MM.1S (cell line): ENCODE data around the gene CACNB2.

Source experiments
- EZH2 ChIP-seq: fragments of 300-600 bp; sonication (generic); optimal IDR thresholded peaks from 2 replicates; pipeline ENCODE3; 2017; ENCODE audit warnings: low read depth, mild to moderate bottlenecking, antibody characterized with exemption, low read length, mixed read lengths
- EZH2phosphoT487 ChIP-seq: fragments of 300-600 bp; sonication (generic); IDR thresholded peaks from 2 replicates; pipeline ENCODE4 v1.6.1; 2018; ENCODE audit warnings: antibody characterized with exemption, low read length
- TF ChIP-seq, protein P1 (sequence below): fragments of 300-600 bp; sonication (generic); IDR thresholded peaks from 2 replicates; pipeline ENCODE4 v1.5.1; 2016; ENCODE audit warnings: antibody characterized with exemption, low read length, mixed read lengths

DNA sequence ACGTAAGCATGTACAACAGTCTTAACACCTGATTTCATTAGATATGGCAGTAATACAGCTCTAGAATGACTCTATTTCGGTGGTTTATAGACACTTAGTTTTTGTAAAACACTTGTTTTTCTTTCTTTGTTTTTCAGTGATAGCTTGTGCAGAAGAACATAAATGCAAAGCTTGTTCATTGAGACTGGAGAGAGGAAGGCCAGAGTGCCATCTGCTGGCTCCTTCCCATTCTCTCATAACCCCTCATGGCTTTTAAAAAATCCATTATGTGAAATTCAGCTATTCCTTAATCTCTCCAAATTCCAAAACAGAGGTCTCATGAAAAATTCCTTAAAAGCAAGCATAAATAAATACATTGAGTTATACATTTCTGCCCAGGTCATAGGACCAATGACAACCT lies 76.3 kb downstream of the CACNB2 start:
- TF ChIP-seq, protein P1, sequence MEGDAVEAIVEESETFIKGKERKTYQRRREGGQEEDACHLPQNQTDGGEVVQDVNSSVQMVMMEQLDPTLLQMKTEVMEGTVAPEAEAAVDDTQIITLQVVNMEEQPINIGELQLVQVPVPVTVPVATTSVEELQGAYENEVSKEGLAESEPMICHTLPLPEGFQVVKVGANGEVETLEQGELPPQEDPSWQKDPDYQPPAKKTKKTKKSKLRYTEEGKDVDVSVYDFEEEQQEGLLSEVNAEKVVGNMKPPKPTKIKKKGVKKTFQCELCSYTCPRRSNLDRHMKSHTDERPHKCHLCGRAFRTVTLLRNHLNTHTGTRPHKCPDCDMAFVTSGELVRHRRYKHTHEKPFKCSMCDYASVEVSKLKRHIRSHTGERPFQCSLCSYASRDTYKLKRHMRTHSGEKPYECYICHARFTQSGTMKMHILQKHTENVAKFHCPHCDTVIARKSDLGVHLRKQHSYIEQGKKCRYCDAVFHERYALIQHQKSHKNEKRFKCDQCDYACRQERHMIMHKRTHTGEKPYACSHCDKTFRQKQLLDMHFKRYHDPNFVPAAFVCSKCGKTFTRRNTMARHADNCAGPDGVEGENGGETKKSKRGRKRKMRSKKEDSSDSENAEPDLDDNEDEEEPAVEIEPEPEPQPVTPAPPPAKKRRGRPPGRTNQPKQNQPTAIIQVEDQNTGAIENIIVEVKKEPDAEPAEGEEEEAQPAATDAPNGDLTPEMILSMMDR = peak; percentile 21
- no peak for TF ChIP-seq EZH2
- no peak for TF ChIP-seq EZH2phosphoT487
